Measurements from ENCODE around the gene IL1B.

- TF ChIP-seq CTCF (IDR thresholded peaks at IDR 0.05) = no peak
- no peak for TF ChIP-seq POLR2A (IDR thresholded peaks at IDR 0.05; ENCODE audit: low read depth)
- TF ChIP-seq EP300 (IDR thresholded peaks at IDR 0.05) = no peak
Measured at GRCh38 chr2:112883669-112884068, 47.1 kb upstream of the IL1B start.

All from esophagus muscularis mucosa (tissue), 4 donors.